ENCODE results near the gene ORM2.

ORM2 gene

GRCh38 chr9:114294664-114295063, 35.0 kb upstream of the ORM2 start:
- DNase-seq = no peak

DNA sequence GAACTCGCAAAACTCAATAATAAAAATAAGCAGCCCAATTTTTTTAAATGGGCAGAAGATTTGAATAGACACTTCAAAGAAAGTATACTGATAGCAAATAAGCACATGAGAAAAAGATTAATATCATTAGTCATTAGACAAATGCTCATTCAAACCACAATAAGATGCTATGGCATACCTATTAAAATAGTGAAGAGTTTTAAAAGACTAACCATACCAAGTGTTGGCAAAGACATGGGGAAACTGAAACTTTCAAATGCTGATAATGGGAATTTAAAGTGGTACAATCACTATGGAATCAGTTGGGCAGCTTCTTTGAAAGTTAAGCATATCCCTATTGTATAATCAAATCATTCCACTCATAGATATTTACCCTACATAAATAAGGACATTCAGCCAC, 33.3 kb upstream of the ORM2 start:
- DNase-seq = no peak

DNA sequence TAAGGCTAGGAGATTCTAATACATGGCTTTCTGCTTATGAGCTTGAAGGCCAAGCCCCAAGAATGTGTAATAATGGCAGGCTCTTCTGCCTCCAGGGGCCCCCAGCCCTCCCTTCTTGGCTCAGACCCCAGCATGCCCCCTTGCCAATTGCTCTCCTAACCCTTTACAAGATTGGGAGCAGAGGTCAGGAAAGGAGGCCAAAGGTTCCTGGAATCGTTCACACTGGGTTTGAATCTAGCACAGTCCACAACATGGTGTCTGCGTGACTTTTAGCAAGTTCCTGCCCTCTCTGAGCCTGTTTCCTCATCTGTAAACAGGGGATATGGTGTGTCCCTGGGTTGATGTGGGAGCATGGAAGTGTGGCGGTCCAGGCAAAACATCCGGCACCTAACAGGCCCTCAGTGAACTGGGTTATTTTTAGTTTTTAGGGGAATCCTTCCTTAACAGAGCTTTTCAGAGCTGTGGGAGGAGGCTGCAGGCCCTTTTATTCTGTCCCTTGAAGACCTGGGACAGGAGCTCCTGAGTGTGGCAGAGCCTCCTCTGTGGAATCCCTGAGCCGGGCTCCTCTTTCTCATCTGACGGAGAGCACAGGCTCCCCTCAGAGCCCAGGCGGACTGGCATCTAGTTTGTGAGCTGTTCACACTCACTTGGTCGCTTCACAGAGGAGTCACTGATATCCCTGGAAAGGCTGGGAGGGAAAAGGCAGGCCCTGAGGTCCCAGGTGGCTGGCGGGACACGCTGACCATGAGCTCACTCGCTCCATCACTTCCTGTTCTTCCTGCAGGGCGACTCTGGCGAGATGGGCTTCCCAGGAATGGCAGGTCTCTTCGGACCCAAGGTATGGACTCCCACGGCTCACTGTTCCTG, 30.1 kb upstream of the ORM2 start:
- DNase-seq = no peak

DNA sequence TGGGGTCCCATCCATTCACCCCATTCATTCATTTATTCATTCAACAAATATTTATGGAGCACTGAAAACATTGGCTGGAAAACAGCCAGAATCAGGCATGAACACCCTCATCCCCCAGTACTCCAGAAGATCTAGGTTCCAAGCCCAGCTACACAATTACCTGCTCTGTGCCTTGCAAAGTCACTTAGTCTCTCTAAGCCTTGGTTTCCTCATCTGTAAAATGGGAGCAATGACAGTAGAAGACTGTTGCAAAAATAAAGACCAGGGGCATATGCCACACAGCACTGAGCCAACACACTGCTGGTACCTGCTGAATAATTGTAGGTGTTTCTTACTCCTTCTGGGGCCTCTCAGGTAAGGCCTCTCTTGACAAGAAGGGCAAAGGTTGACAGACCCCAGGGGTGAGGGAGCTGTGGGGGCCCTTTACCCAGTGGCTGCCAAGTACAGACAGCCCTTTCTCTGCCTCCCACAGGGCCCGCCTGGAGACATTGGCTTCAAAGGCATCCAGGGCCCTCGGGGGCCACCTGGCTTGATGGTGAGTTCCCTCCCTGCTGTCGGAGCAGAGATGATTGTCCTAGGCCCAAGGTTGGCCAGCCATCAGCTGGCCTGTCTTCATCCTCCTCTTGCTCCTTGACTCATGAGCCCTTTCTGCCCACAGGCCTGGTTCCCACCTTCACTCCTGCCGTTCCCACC, 29.4 kb upstream of the ORM2 start:
- DNase-seq = no peak

GRCh38 chr9:114300846-114301797, 28.5 kb upstream of the ORM2 start:
- DNase-seq = no peak

GRCh38 chr9:114301798-114302565, 27.7 kb upstream of the ORM2 start:
- DNase-seq = no peak

GRCh38 chr9:114302727-114303126, 26.9 kb upstream of the ORM2 start:
- no peak for DNase-seq

GRCh38 chr9:114303571-114303970, 26.1 kb upstream of the ORM2 start:
- no peak for DNase-seq

GRCh38 chr9:114303977-114304376, 25.7 kb upstream of the ORM2 start:
- DNase-seq = no peak

DNA sequence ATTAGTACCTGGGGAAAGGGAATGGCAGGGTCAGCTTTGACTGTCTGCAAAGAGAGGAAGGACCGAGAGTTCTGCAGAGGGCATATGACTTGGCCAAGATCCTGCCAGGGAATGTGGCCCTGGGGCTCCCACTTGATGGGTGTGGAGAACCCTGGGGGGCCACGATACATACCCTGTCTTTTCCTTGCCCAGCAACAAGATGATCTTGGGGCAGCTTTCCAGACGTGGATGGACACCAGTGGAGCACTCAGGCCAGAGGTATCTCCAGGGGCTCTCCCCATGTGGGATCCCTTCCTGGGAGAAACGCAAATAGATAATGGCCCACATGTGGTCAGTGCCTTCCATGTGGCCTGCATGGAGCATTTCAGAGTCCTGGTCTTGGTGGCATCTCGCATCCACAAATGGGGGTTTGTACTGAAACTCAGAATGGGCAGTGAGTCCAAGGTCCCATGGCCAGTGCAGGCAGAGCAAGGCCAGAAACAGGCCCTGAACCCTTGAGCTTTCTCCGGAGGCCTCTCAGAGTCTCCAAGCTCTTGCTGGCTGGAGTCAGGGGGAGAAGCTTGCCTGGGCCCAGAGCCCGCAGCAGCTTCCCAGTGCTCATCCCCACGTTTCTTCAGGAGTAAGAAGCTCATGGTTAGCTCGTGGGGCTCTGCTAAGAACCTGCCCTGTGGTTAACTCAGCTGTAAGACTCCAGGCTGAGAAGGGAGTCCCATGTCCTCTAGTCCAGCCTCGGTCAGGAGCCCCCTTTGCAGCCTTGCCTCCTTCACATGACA, 25.1 kb upstream of the ORM2 start:
- no peak for DNase-seq

DNA sequence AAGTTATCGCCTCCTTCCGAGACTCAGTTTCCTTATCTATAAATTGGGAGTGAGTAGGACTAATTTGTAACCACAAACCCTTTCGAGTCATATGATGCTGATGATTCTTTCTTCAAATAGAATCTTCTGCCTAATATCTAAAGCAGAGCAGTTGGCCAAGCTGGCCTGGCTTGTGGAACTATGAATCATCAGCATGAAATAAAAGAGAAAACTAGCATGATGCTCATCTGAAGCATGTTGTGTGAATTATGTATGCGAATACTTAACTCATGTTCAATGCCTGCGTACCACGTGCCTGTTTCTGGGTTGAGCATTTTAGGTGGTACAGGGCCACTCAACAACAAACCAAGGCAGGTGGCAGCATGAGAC, 21.8 kb upstream of the ORM2 start:
- no peak for DNase-seq

DNA sequence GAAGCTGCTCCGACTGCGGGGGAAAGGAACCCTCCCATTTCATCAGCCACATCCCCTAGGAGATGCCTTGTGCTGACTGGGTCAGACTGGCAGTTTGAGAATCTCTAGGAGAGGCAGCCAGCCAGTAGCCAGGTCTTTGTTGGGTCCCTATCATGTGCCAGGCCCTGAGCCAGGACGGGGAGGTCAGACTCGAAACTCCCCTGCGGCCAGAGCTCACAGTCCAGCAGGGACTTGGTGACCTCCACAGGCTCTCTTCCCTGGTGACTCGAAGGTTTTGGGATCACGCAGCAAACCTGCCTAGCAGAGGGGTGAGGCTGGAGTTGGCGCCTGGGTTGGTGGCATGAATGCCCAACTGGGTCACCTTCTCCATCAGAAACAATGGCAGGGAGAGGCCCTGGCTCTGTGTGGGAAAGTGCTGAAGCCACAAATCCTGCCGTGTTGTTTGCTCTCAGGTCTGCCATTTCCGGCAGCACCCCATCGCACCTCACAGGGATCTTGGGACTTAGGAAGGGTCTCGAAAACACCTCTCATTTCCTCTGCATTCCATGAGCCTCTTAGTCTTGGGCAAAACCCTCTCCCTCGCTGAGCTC, 21.2 kb upstream of the ORM2 start:
- no peak for DNase-seq

GRCh38 chr9:114309096-114309495, 20.6 kb upstream of the ORM2 start:
- no peak for DNase-seq

GRCh38 chr9:114310471-114311450, 18.9 kb upstream of the ORM2 start:
- no peak for DNase-seq

GRCh38 chr9:114311571-114312512, 17.8 kb upstream of the ORM2 start:
- DNase-seq = no peak

GRCh38 chr9:114312513-114312875, 17.2 kb upstream of the ORM2 start:
- DNase-seq = no peak

DNA sequence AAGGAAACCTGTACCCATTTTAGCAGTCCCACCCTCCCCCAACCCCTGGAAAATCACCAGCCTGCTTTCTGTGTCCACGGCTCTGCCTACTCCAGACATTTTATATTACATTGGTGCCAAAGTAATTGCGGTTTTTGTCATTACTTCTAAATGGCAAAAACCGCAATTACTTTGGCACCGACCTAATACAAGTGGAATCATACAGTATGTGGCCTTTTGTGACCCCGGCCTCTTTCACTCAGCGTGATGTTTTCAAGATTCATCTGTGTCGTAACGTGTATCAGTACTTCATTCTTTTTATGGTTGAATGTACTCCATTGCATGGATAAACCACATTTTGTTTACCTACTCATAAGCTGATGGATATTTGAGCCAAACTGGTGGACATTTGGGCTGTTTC, 16.5 kb upstream of the ORM2 start:
- no peak for DNase-seq

DNA sequence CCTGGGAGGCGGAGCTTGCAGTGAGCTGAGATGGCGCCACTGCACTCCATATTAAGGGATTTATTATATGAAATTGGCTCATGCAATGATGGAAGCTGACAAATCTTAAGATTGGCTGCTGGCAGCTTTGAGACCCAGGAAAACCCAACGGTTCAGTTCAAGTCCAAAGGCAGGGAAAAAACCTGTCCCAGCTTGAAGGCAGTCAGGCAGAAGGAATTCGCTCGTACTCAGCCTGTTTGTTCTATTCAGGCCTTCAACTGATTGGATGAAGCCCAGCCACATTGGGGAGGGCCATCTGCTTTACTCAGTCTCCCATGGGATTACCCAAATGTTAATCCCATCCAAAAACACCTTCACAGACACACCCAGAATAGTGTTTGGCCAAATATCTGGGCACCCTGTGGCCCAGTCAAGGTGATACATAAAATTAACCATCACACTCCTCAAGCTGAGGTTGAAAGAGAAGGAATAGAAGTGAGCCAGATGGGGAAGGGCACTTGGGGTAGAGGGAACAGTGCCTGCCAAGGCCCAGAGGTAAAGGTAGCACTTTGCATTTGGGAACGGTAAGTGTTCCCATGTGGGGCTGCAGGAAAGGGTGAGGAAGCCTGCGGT, 15.3 kb upstream of the ORM2 start:
- no peak for DNase-seq
